Measurements from ENCODE around the gene HTR2A.

HTR2A gene

GRCh38 chr13:46804391-46804815 lies 92.5 kb downstream of the HTR2A start:
- DNase-seq, result peak; percentile 95

- DNase-seq, result no peak
Observed at GRCh38 chr13:46803586-46803985, 93.3 kb downstream of the HTR2A start.

GRCh38 chr13:46801858-46802257 lies 95.0 kb downstream of the HTR2A start:
- no peak for DNase-seq

- no peak for DNase-seq
Observed at GRCh38 chr13:46799139-46799538, 97.7 kb downstream of the HTR2A start.

GRCh38 chr13:46797501-46798237 lies 99.2 kb downstream of the HTR2A start:
- DNase-seq, result no peak

- peak; percentile 84 for DNase-seq
Observed at GRCh38 chr13:46796515-46797474, 100.1 kb downstream of the HTR2A start, which contains the start of gene ESD. TSS of gene ESD (minus strand) at chr13:46797161. CDS start at chr13:46791413, 5,748 bp downstream.

- no peak for DNase-seq
Observed at GRCh38 chr13:46796129-46796514, 100.7 kb downstream of the HTR2A start.

- no peak for DNase-seq
Observed at GRCh38 chr13:46795321-46795720, 101.5 kb downstream of the HTR2A start.

GRCh38 chr13:46783504-46783903 lies 113.3 kb downstream of the HTR2A start:
- DNase-seq, result no peak

- no peak for DNase-seq
Observed at GRCh38 chr13:46782691-46783090, 114.2 kb downstream of the HTR2A start.

GRCh38 chr13:46782066-46782465 lies 114.8 kb downstream of the HTR2A start:
- no peak for DNase-seq
